PFSK-1 (cell line): ENCODE data around the gene GLIS1.

Source experiments
- FOXP2 ChIP-seq: optimal IDR thresholded peaks from 2 replicates; pipeline ENCODE3; 2011; ENCODE audit warnings: borderline replicate concordance, control low read depth, inconsistent platforms; ENCODE audit not compliant: insufficient read depth; ENCODE audit errors: extremely low read length, extremely low read depth
- POLR2AphosphoS5 ChIP-seq: IDR thresholded peaks from 2 replicates; pipeline ENCODE4 v1.6.1; 2012; ENCODE audit warnings: low read depth, mild to moderate bottlenecking, control low read depth, low read length, moderate library complexity
- SIN3A ChIP-seq: IDR thresholded peaks from 2 replicates; pipeline ENCODE4 v1.6.1; 2012; ENCODE audit warnings: mild to moderate bottlenecking, low read length, moderate library complexity, borderline replicate concordance; ENCODE audit not compliant: insufficient read depth
- TAF1 ChIP-seq: IDR thresholded peaks from 2 replicates; pipeline ENCODE4 v1.6.1; 2012; ENCODE audit warnings: low read length, control low read depth, borderline replicate concordance; ENCODE audit not compliant: insufficient read depth
- TF ChIP-seq, protein P1 (sequence below), 2 experiments: IDR thresholded peaks; 2 replicates each; pipeline versions ENCODE4 v1.6.1 to v1.8.0; 2011 to 2012; ENCODE audit warnings: low read depth in 2 of 2, low read length in 2 of 2, control low read depth in 1 of 2, inconsistent platforms in 1 of 2, mild to moderate bottlenecking in 1 of 2, moderate library complexity in 1 of 2; ENCODE audit not compliant: insufficient read depth in 1 of 2

- TF ChIP-seq POLR2AphosphoS5 (no peak), TAF1 (no peak), SIN3A (no peak), FOXP2 (no peak)
- TF ChIP-seq, protein P1, sequence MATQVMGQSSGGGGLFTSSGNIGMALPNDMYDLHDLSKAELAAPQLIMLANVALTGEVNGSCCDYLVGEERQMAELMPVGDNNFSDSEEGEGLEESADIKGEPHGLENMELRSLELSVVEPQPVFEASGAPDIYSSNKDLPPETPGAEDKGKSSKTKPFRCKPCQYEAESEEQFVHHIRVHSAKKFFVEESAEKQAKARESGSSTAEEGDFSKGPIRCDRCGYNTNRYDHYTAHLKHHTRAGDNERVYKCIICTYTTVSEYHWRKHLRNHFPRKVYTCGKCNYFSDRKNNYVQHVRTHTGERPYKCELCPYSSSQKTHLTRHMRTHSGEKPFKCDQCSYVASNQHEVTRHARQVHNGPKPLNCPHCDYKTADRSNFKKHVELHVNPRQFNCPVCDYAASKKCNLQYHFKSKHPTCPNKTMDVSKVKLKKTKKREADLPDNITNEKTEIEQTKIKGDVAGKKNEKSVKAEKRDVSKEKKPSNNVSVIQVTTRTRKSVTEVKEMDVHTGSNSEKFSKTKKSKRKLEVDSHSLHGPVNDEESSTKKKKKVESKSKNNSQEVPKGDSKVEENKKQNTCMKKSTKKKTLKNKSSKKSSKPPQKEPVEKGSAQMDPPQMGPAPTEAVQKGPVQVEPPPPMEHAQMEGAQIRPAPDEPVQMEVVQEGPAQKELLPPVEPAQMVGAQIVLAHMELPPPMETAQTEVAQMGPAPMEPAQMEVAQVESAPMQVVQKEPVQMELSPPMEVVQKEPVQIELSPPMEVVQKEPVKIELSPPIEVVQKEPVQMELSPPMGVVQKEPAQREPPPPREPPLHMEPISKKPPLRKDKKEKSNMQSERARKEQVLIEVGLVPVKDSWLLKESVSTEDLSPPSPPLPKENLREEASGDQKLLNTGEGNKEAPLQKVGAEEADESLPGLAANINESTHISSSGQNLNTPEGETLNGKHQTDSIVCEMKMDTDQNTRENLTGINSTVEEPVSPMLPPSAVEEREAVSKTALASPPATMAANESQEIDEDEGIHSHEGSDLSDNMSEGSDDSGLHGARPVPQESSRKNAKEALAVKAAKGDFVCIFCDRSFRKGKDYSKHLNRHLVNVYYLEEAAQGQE (IDR thresholded peaks at IDR 0.05; ENCODE audit: insufficient read depth in 1 of 2, low read depth in 2 of 2, low read length in 2 of 2): no peak
Measured at GRCh38 chr1:53712276-53712675, 26.7 kb downstream of the GLIS1 start.
